Naive thymus-derived CD4-positive, alpha-beta T cell (primary cell): ENCODE measurements around the gene LOXL3. TPM values are rescaled to one million over a fixed set of nuclear protein-coding genes. Genes with fewer than 3 reads are reported as not detected.

Source experiments
- ATAC-seq: fragments of 150-1000 bp; cut with Tn5 transposase; 2 replicates; pipeline ENCODE4 v1.10.0; 2021; ENCODE audit warnings: mild to moderate bottlenecking, moderate library complexity
- CTCF ChIA-PET: fragments of 350-600 bp; sonication (Branson Sonifier 250); formaldehyde crosslinking; loops from one replicate; lab custom pipeline; 2021; ENCODE audit warnings: antibody characterized with exemption; lab: Charles Lee
- POLR2A ChIA-PET: fragments of 350-600 bp; sonication (Branson Sonifier 250); formaldehyde crosslinking; loops from one replicate; lab custom pipeline; 2021; ENCODE audit warnings: antibody characterized with exemption, inconsistent platforms; lab: Charles Lee
- DNase-seq, 9 donors: peaks; one replicate each; pipeline versions ENCODE4 v3.0.0 to v3.0.0-alpha.2; 2020 to 2022; ENCODE audit warnings: mixed read lengths in 1 of 9
- H3K27ac ChIP-seq: one replicate; pipeline ENCODE4 v1.7.0; 2013; ENCODE audit warnings: mild to moderate bottlenecking, low read depth, low read length, moderate library complexity
- H3K27me3 ChIP-seq, 2 donors: one replicate each; pipeline ENCODE4 v1.7.0; 2013; ENCODE audit warnings: low read length in 2 of 2, mild to moderate bottlenecking in 2 of 2, moderate library complexity in 2 of 2; ENCODE audit not compliant: control insufficient read depth in 2 of 2, insufficient read depth in 2 of 2
- H3K36me3 ChIP-seq, 3 experiments: 1 replicate in 2 of 3; 2 replicates in 1 of 3; pipeline ENCODE4 v1.7.0; 2013; ENCODE audit warnings: low read length in 3 of 3, mild to moderate bottlenecking in 3 of 3, moderate library complexity in 1 of 3; ENCODE audit not compliant: insufficient read depth in 3 of 3, control insufficient read depth in 2 of 3
- H3K4me1 ChIP-seq, 2 donors: one replicate each; pipeline ENCODE4 v1.7.0; 2013; ENCODE audit warnings: low read length in 2 of 2, mild to moderate bottlenecking in 2 of 2, moderate library complexity in 1 of 2; ENCODE audit not compliant: control insufficient read depth in 2 of 2, insufficient read depth in 2 of 2
- H3K4me3 ChIP-seq: 2 replicates; pipeline ENCODE4 v1.7.0; 2013; ENCODE audit warnings: mild to moderate bottlenecking, low read length
- H3K9me3 ChIP-seq, 3 experiments: 1 replicate in 2 of 3; 2 replicates in 1 of 3; pipeline ENCODE4 v1.7.0; 2013; ENCODE audit warnings: low read length in 3 of 3; ENCODE audit not compliant: control insufficient read depth in 2 of 3
- H3K27ac Mint-ChIP-seq, 9 donors: one replicate each; pipeline ENCODE4 v1.8.0; 2020 to 2022; ENCODE audit warnings: mixed read lengths in 9 of 9, mild to moderate bottlenecking in 8 of 9, moderate library complexity in 5 of 9, inconsistent platforms in 2 of 9
- H3K27me3 Mint-ChIP-seq, 5 donors: one replicate each; pipeline ENCODE4 v1.8.0; 2021 to 2022; ENCODE audit warnings: mixed read lengths in 5 of 5, mild to moderate bottlenecking in 1 of 5
- H3K36me3 Mint-ChIP-seq, 5 donors: one replicate each; pipeline ENCODE4 v1.8.0; 2020 to 2022; ENCODE audit warnings: mixed read lengths in 5 of 5, mild to moderate bottlenecking in 3 of 5, inconsistent platforms in 1 of 5
- H3K4me1 Mint-ChIP-seq, 7 donors: one replicate each; pipeline ENCODE4 v1.8.0; 2020 to 2022; ENCODE audit warnings: mixed read lengths in 7 of 7, mild to moderate bottlenecking in 3 of 7, inconsistent platforms in 1 of 7
- H3K4me3 Mint-ChIP-seq, 10 donors: one replicate each; pipeline ENCODE4 v1.8.0; 2020 to 2022; ENCODE audit warnings: mild to moderate bottlenecking in 10 of 10, mixed read lengths in 10 of 10, moderate library complexity in 6 of 10, inconsistent platforms in 2 of 10
- H3K9me3 Mint-ChIP-seq, 11 donors: one replicate each; pipeline ENCODE4 v1.8.0; 2020 to 2022; ENCODE audit warnings: mixed read lengths in 11 of 11, mild to moderate bottlenecking in 4 of 11, inconsistent platforms in 1 of 11, moderate library complexity in 1 of 11
- intact Hi-C, 2 donors: fragments of 100-400 bp; cut with micrococcal nuclease; formaldehyde crosslinking; loops; one replicate each; pipeline ENCODE4 v1.15.1; 2023
- polyA plus RNA-seq, 2 donors: library from polyadenylated mRNA; unstranded; fragments of 300-500 nt; fragmentation: Illumina TruSeq; gene quantifications; one replicate each; pipeline ENCODE4 v1.2.3, GENCODE V29; 2021
- total RNA-seq, 6 experiments: library from RNA in 5 of 6; stranded (reverse) in 5 of 6; gene quantifications; 1 replicate in 5 of 6; 2 replicates in 1 of 6; pipeline ENCODE4 v1.2.3 and lab custom pipeline; 2021 to 2026

The LOXL3 gene
- total and polyA plus RNA-seq, 7 experiments from 2014 or later, result 0.17 to 6.9 (median 0.66) TPM; not detected in 1

DNA sequence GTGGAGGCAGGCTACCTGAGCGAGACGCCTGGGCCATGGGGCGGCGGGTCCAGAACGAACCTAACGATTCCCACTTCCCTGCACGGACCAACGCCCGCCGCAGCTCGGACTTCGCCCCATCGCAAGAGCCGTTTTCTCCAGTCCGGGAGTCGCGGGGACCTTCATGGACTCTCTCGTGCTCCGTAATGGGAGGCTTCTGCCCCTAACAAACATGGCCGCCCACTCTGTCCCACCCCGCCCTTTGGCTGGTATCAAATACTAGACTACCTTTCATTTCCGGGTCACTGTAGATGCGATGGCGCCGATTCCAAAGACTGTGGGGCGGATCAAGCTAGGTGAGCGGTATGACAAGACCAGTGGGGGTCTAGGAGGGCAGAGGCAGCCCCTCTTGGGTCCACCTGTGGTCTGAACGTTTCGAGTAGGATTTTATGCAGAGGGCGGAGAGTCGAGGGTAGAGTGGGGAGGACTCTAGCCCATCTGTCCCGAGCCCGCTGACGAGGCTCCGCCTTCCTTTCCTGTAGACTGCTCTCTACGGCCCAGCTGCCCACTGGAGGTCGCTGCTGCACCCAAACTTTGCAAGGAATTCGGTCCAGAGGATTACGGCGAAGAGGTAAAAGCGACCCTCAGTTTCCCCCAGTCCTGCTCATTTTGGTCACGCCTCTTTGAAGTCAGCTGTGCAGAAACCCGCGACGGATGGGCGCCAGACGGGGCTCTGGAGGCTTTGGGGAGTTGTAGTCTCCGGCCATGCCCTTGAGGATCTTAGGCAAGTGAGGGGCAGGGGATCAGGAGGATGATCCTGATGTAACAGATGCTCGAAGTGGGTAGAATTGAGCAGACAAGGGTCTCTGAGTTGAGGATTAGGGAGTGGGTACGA lies 70.7 kb downstream of the LOXL3 start, which contains the start of the genes CCDC142 and TTC31:
Gene CCDC142, minus strand, starts transcription at position 198 of the 874 bp plus-strand sequence. Its CDS starts 161 bp downstream, at position 37.
Gene TTC31, plus strand, starts transcription at position 281 of the 874 bp plus-strand sequence. Its CDS starts 15 bp downstream, at position 296.
- ATAC-seq (peak; percentile 96), DNase-seq (peak; percentile 76 to 96 (median 96))
- no peaks in the 10 kb centered on the region for H3K9me3 ChIP-seq
- no peaks in the 10 kb centered on the region for H3K27me3 ChIP-seq
- H3K9me3 Mint-ChIP-seq, result no peaks in the 10 kb centered on the region
- H3K27ac ChIP-seq, result peak within 1 kb of the TSS; percentile 85
- H3K4me1 Mint-ChIP-seq, result peaks cover 21 to 59% (median 41%) of the 10 kb centered on the region in 7 donors
- H3K36me3 ChIP-seq, result peaks cover 0 to 36% (median 0%) of the 10 kb centered on the region in 3 experiments
- peak within 1 kb of the TSS; percentile 93 to 100 (median 99) for H3K27ac Mint-ChIP-seq
- peak within 1 kb of the TSS; percentile 91 to 100 (median 98) for H3K4me3 Mint-ChIP-seq
- CTCF ChIA-PET, result interaction anchor here (0.7 to 6.2 kb wide), 16 partner anchors 10 to 104 kb away, joined by 3 to 59 read pairs (median 6); partner anchors contain the start of genes AUP1, DQX1, HTRA2 and INO80B
- H3K27me3 Mint-ChIP-seq, result no peaks in the 10 kb centered on the region
- H3K36me3 Mint-ChIP-seq, result peaks cover 4 to 22% (median 12%) of the 10 kb centered on the region in 5 donors
- intact Hi-C loops, result loop anchor here (1.0 to 10.0 kb wide), 18 partner anchors 11 to 1248 kb away; partner anchors contain the start of genes AUP1 (in 2 of the 2), C2orf81 (in 2 of the 2), HTRA2 (in 2 of the 2) and MRPL53 (in 2 of the 2)
- H3K4me3 ChIP-seq, result peak within 1 kb of the TSS; percentile 99
- POLR2A ChIA-PET, result interaction anchor here (0.8 to 6.9 kb wide), 25 partner anchors 9 to 746 kb away, joined by 3 to 197 read pairs (median 5); partner anchors contain the start of genes AUP1, C2orf81, HTRA2 and INO80B
- peaks cover 22 to 26% of the 10 kb centered on the region in 2 donors for H3K4me1 ChIP-seq

Other genes with a start within 250 kb of the LOXL3 start
- 10 to 100 TPM in 4 of 5 experiments, 1 to 10 TPM in 1; 2.0 to 20.8 (median 18.5) TPM for gene SLC4A5, start 210.5 kb downstream of the LOXL3 start, total RNA-seq
- 1 to 10 TPM in 1 of 2 donors, under 1 TPM in 1; 0.59 to 3.3 TPM for gene SLC4A5, start 210.5 kb downstream of the LOXL3 start, polyA plus RNA-seq
- 100 to 1,000 TPM in 2 of 5 experiments, 10 to 100 TPM in 3; 73.6 to 113 (median 98.5) TPM for gene DCTN1, start 173.6 kb downstream of the LOXL3 start, total RNA-seq
- 10 to 100 TPM; 52.1 to 77.2 TPM for gene DCTN1, start 173.6 kb downstream of the LOXL3 start, polyA plus RNA-seq
- 10 to 100 TPM in 1 of 5 experiments, 1 to 10 TPM in 4; 4.3 to 10.5 (median 6.8) TPM for gene C2orf81, start 132.3 kb downstream of the LOXL3 start, total RNA-seq
- 1 to 10 TPM; 7.9 to 8.6 TPM for gene C2orf81, start 132.3 kb downstream of the LOXL3 start, polyA plus RNA-seq
- 10 to 100 TPM; 26.5 to 78.5 (median 30.8) TPM for gene WDR54, start 132.2 kb downstream of the LOXL3 start, total RNA-seq
- gene WDR54, start 132.2 kb downstream of the LOXL3 start, polyA plus RNA-seq, result 10 to 100 TPM; 38.8 to 68.2 TPM
- 1 to 10 TPM in 2 of 5 experiments, under 1 TPM in 1, not detected in 2; 0.97 to 1.5 (median 1.3) TPM for gene RTKN, start 112.0 kb downstream of the LOXL3 start, total RNA-seq
- gene RTKN, start 112.0 kb downstream of the LOXL3 start, polyA plus RNA-seq, result under 1 TPM; 0.26 to 0.28 TPM
- gene INO80B, start 98.9 kb downstream of the LOXL3 start, total RNA-seq, result 10 to 100 TPM; 42.1 to 96.5 (median 46.8) TPM
- gene INO80B, start 98.9 kb downstream of the LOXL3 start, polyA plus RNA-seq, result 10 to 100 TPM; 11.6 TPM
- gene WBP1, start 95.5 kb downstream of the LOXL3 start, total RNA-seq, result 100 to 1,000 TPM in 2 of 5 experiments, 10 to 100 TPM in 3; 53.6 to 127 (median 85.4) TPM
- 10 to 100 TPM; 33.3 to 45.4 TPM for gene WBP1, start 95.5 kb downstream of the LOXL3 start, polyA plus RNA-seq
- 10 to 100 TPM; 61.0 to 88.5 (median 74.3) TPM for gene MOGS, start 88.6 kb downstream of the LOXL3 start, total RNA-seq
- 10 to 100 TPM; 31.2 to 40.7 TPM for gene MOGS, start 88.6 kb downstream of the LOXL3 start, polyA plus RNA-seq
- 100 to 1,000 TPM in 2 of 5 experiments, 10 to 100 TPM in 3; 45.7 to 108 (median 94.5) TPM for gene MRPL53, start 81.3 kb downstream of the LOXL3 start, total RNA-seq
- gene MRPL53, start 81.3 kb downstream of the LOXL3 start, polyA plus RNA-seq, result 100 to 1,000 TPM; 138 to 175 TPM
- 10 to 100 TPM; 21.4 to 75.2 (median 33.8) TPM for gene CCDC142, start 70.9 kb downstream of the LOXL3 start, total RNA-seq
- gene CCDC142, start 70.9 kb downstream of the LOXL3 start, polyA plus RNA-seq, result 10 to 100 TPM; 13.1 to 23.9 TPM
- 10 to 100 TPM; 35.5 to 50.4 (median 43.6) TPM for gene TTC31, start 70.9 kb downstream of the LOXL3 start, total RNA-seq
- 10 to 100 TPM; 19.8 to 24.5 TPM for gene TTC31, start 70.9 kb downstream of the LOXL3 start, polyA plus RNA-seq
- gene LBX2, start 54.3 kb downstream of the LOXL3 start, total RNA-seq, result under 1 TPM in 2 of 5 experiments, not detected in 3; 0.44 to 0.65 TPM
- gene LBX2, start 54.3 kb downstream of the LOXL3 start, polyA plus RNA-seq, result not detected
- 10 to 100 TPM; 25.7 to 37.0 (median 31.2) TPM for gene PCGF1, start 46.2 kb downstream of the LOXL3 start, total RNA-seq
- 10 to 100 TPM in 1 of 2 donors, 1 to 10 TPM in 1; 9.0 to 25.0 TPM for gene PCGF1, start 46.2 kb downstream of the LOXL3 start, polyA plus RNA-seq
- gene TLX2, start 39.5 kb downstream of the LOXL3 start, total RNA-seq, result under 1 TPM in 2 of 5 experiments, not detected in 3; 0.34 to 0.66 TPM
- gene TLX2, start 39.5 kb downstream of the LOXL3 start, polyA plus RNA-seq, result not detected
- gene DQX1, start 27.7 kb downstream of the LOXL3 start, total RNA-seq, result under 1 TPM; 0.13 to 0.95 (median 0.59) TPM
- not detected for gene DQX1, start 27.7 kb downstream of the LOXL3 start, polyA plus RNA-seq
- 100 to 1,000 TPM; 121 to 160 (median 144) TPM for gene AUP1, start 24.2 kb downstream of the LOXL3 start, total RNA-seq
- gene AUP1, start 24.2 kb downstream of the LOXL3 start, polyA plus RNA-seq, result 10 to 100 TPM; 69.7 to 73.6 TPM
- gene HTRA2, start 24.0 kb downstream of the LOXL3 start, total RNA-seq, result 10 to 100 TPM; 16.9 to 46.2 (median 37.7) TPM
- gene HTRA2, start 24.0 kb downstream of the LOXL3 start, polyA plus RNA-seq, result 10 to 100 TPM; 22.4 to 22.6 TPM
- 10 to 100 TPM in 4 of 5 experiments, 1 to 10 TPM in 1; 7.0 to 39.5 (median 32.9) TPM for gene DOK1, start 778 bp upstream of the LOXL3 start, total RNA-seq
- gene DOK1, start 778 bp upstream of the LOXL3 start, polyA plus RNA-seq, result 10 to 100 TPM; 11.8 to 24.2 TPM
- under 1 TPM in 1 of 5 experiments, not detected in 4; 0.39 TPM for gene M1AP, start 94.4 kb upstream of the LOXL3 start, total RNA-seq
- gene M1AP, start 94.4 kb upstream of the LOXL3 start, polyA plus RNA-seq, result not detected
- gene SEMA4F, start 100.3 kb upstream of the LOXL3 start, total RNA-seq, result 10 to 100 TPM in 3 of 5 experiments, 1 to 10 TPM in 2; 5.7 to 23.6 (median 11.0) TPM
- gene SEMA4F, start 100.3 kb upstream of the LOXL3 start, polyA plus RNA-seq, result 1 to 10 TPM; 6.9 to 8.6 TPM